ENCODE data around the gene RNF220.

RNF220 gene

GRCh38 chr1:44524655-44525500 lies 119.8 kb downstream of the RNF220 start:
- TF ChIP-seq GATA2 (IDR thresholded peaks at IDR 0.05; ENCODE audit: low read depth, low read length): no peak
- no peak for TF ChIP-seq GATA3 (IDR thresholded peaks at IDR 0.05; ENCODE audit: low read depth, low read length)

GRCh38 chr1:44526295-44527073 lies 121.4 kb downstream of the RNF220 start:
- TF ChIP-seq GATA2 (IDR thresholded peaks at IDR 0.05; ENCODE audit: low read depth, low read length): no peak
- no peak for TF ChIP-seq GATA3 (IDR thresholded peaks at IDR 0.05; ENCODE audit: low read depth, low read length)

GRCh38 chr1:44531785-44532566 lies 126.9 kb downstream of the RNF220 start:
- TF ChIP-seq GATA2 (IDR thresholded peaks at IDR 0.05; ENCODE audit: low read depth, low read length): no peak

GRCh38 chr1:44532567-44532944 lies 127.5 kb downstream of the RNF220 start:
- TF ChIP-seq GATA2 (IDR thresholded peaks at IDR 0.05; ENCODE audit: low read depth, low read length) (no peak), GATA3 (IDR thresholded peaks at IDR 0.05; ENCODE audit: low read depth, low read length) (no peak)

- TF ChIP-seq GATA3 (IDR thresholded peaks at IDR 0.05; ENCODE audit: low read depth, low read length): no peak
- no peak for TF ChIP-seq GATA2 (IDR thresholded peaks at IDR 0.05; ENCODE audit: low read depth, low read length)
Observed at GRCh38 chr1:44534771-44535170, 129.7 kb downstream of the RNF220 start.

GRCh38 chr1:44536357-44537209 lies 131.5 kb downstream of the RNF220 start:
- no peak for TF ChIP-seq GATA3 (IDR thresholded peaks at IDR 0.05; ENCODE audit: low read depth, low read length)
- TF ChIP-seq GATA2 (IDR thresholded peaks at IDR 0.05; ENCODE audit: low read depth, low read length): no peak

GRCh38 chr1:44537538-44537937 lies 132.5 kb downstream of the RNF220 start:
- TF ChIP-seq GATA2 (IDR thresholded peaks at IDR 0.05; ENCODE audit: low read depth, low read length) (no peak), GATA3 (IDR thresholded peaks at IDR 0.05; ENCODE audit: low read depth, low read length) (no peak)

- no peak for TF ChIP-seq GATA2 (IDR thresholded peaks at IDR 0.05; ENCODE audit: low read depth, low read length)
- TF ChIP-seq GATA3 (IDR thresholded peaks at IDR 0.05; ENCODE audit: low read depth, low read length): no peak
Observed at GRCh38 chr1:44537956-44538355, 132.9 kb downstream of the RNF220 start.

- TF ChIP-seq GATA3 (IDR thresholded peaks at IDR 0.05; ENCODE audit: low read depth, low read length): no peak
- TF ChIP-seq GATA2 (IDR thresholded peaks at IDR 0.05; ENCODE audit: low read depth, low read length): no peak
Observed at GRCh38 chr1:44539991-44540730, 135.1 kb downstream of the RNF220 start.

GRCh38 chr1:44542420-44543063 lies 137.5 kb downstream of the RNF220 start:
- TF ChIP-seq GATA3 (IDR thresholded peaks at IDR 0.05; ENCODE audit: low read depth, low read length) (no peak), GATA2 (IDR thresholded peaks at IDR 0.05; ENCODE audit: low read depth, low read length) (no peak)

GRCh38 chr1:44543064-44543744 lies 138.1 kb downstream of the RNF220 start:
- no peak for TF ChIP-seq GATA2 (IDR thresholded peaks at IDR 0.05; ENCODE audit: low read depth, low read length)
- TF ChIP-seq GATA3 (IDR thresholded peaks at IDR 0.05; ENCODE audit: low read depth, low read length): no peak

- TF ChIP-seq GATA2 (IDR thresholded peaks at IDR 0.05; ENCODE audit: low read depth, low read length) (no peak), GATA3 (IDR thresholded peaks at IDR 0.05; ENCODE audit: low read depth, low read length) (no peak)
Observed at GRCh38 chr1:44543786-44544185, 138.7 kb downstream of the RNF220 start.

Data from SH-SY5Y (cell line).